ENCODE data around the gene NKAPD1. TPM values are rescaled to one million over a fixed set of nuclear protein-coding genes. Genes with fewer than 3 reads are reported as not detected.

NKAPD1 gene
- total and polyA plus RNA-seq, 2 donors (not counting 1 experiment from before 2014, with no cell fraction given): 4.5 to 22.8 TPM

- no peak for TF ChIP-seq EZH2 (IDR thresholded peaks at IDR 0.05; ENCODE audit: borderline replicate concordance, insufficient read depth, low read depth, low read length, poor library complexity, severe bottlenecking)
- no peak for TF ChIP-seq CTCF (IDR thresholded peaks at IDR 0.05)
- Histone ChIP-seq H3K79me2 (ENCODE audit: control insufficient read depth, insufficient read depth, low read length) (no peaks in the 10 kb centered on the region), H3K4me1 (ENCODE audit: control insufficient read depth in 2 of 2, insufficient read depth in 2 of 2, low read length in 2 of 2) (no peaks in the 10 kb centered on the region), H2AFZ (ENCODE audit: insufficient read depth, low read depth, low read length, poor library complexity, severe bottlenecking) (no peak overlapping the region), H4K20me1 (ENCODE audit: control insufficient read depth, insufficient read depth, low read length, poor library complexity, severe bottlenecking) (no peaks in the 10 kb centered on the region), H3K27ac (ENCODE audit: low read length in 2 of 2) (no peak overlapping the region), H3K9me3 (ENCODE audit: control extremely low read depth in 1 of 3, control insufficient read depth in 2 of 3, insufficient read depth in 1 of 3, low read length in 2 of 3) (no peaks in the 10 kb centered on the region), H3K27me3 (replicated peaks in 1 of 4; ENCODE audit: control extremely low read depth in 1 of 4, control insufficient read depth in 3 of 4, insufficient read depth in 4 of 4, low read length in 3 of 4) (no peaks in the 10 kb centered on the region), H3K4me2 (replicated peaks; ENCODE audit: low read depth, low read length, poor library complexity, severe bottlenecking) (no peak overlapping the region), H3K9ac (ENCODE audit: low read length) (no peak overlapping the region), H3K4me3 (ENCODE audit: control extremely low read depth in 1 of 5, extremely low read depth in 1 of 5, insufficient read depth in 1 of 5, low read depth in 2 of 5, low read length in 4 of 5) (no peak overlapping the region), H3K36me3 (replicated peaks in 1 of 2; ENCODE audit: control extremely low read depth in 1 of 2, control insufficient read depth in 1 of 2, extremely low read depth in 1 of 2, insufficient read depth in 2 of 2, low read length in 1 of 2) (no peaks in the 10 kb centered on the region)
- Mint-ChIP-seq H3K27ac (no peak overlapping the region), H3K9me3 (ENCODE audit: insufficient read depth) (no peaks in the 10 kb centered on the region), H3K4me1 (no peaks in the 10 kb centered on the region), H3K27me3 (no peaks in the 10 kb centered on the region), H3K4me3 (no peak overlapping the region)
- CTCF ChIA-PET: interaction anchor here (1.0 to 4.6 kb wide), 17 partner anchors 10 to 188 kb away, joined by 3 to 55 read pairs (median 4); no protein-coding TSS in a partner anchor
- POLR2A ChIA-PET: no interaction called here
- no peak for ATAC-seq (ENCODE audit: low read depth)
- 100% methylated on average over 1 of the region's 2 CpGs for WGBS (ENCODE audit: insufficient coverage)
- DNase-seq: no peak
- intact Hi-C loops (cut with micrococcal nuclease): loop anchor here (5.0 kb wide), 1 partner anchor 103 kb away; no protein-coding TSS in a partner anchor
Observed at GRCh38 chr11:112114460-112114859, 40.4 kb downstream of the NKAPD1 start.

GRCh38 chr11:112115386-112115785, 41.3 kb downstream of the NKAPD1 start:
- WGBS (ENCODE audit: insufficient coverage): 63% methylated on average over 3 of the region's 5 CpGs
- Histone ChIP-seq H3K79me2 (ENCODE audit: control insufficient read depth, insufficient read depth, low read length) (no peaks in the 10 kb centered on the region), H3K4me3 (ENCODE audit: control extremely low read depth in 1 of 5, extremely low read depth in 1 of 5, insufficient read depth in 1 of 5, low read depth in 2 of 5, low read length in 4 of 5) (no peak overlapping the region), H3K4me2 (replicated peaks; ENCODE audit: low read depth, low read length, poor library complexity, severe bottlenecking) (no peak overlapping the region), H3K27ac (ENCODE audit: low read length in 2 of 2) (no peak overlapping the region), H3K27me3 (replicated peaks in 1 of 4; ENCODE audit: control extremely low read depth in 1 of 4, control insufficient read depth in 3 of 4, insufficient read depth in 4 of 4, low read length in 3 of 4) (no peaks in the 10 kb centered on the region), H3K4me1 (ENCODE audit: control insufficient read depth in 2 of 2, insufficient read depth in 2 of 2, low read length in 2 of 2) (peaks cover 0 to 3% of the 10 kb centered on the region in 2 donors), H4K20me1 (ENCODE audit: control insufficient read depth, insufficient read depth, low read length, poor library complexity, severe bottlenecking) (no peaks in the 10 kb centered on the region), H3K9me3 (ENCODE audit: control extremely low read depth in 1 of 3, control insufficient read depth in 2 of 3, insufficient read depth in 1 of 3, low read length in 2 of 3) (no peaks in the 10 kb centered on the region), H2AFZ (ENCODE audit: insufficient read depth, low read depth, low read length, poor library complexity, severe bottlenecking) (no peak overlapping the region), H3K36me3 (replicated peaks in 1 of 2; ENCODE audit: control extremely low read depth in 1 of 2, control insufficient read depth in 1 of 2, extremely low read depth in 1 of 2, insufficient read depth in 2 of 2, low read length in 1 of 2) (no peaks in the 10 kb centered on the region), H3K9ac (ENCODE audit: low read length) (no peak overlapping the region)
- Mint-ChIP-seq H3K27me3 (no peaks in the 10 kb centered on the region), H3K4me1 (peaks cover 4% of the 10 kb centered on the region), H3K27ac (no peak overlapping the region), H3K9me3 (ENCODE audit: insufficient read depth) (no peaks in the 10 kb centered on the region), H3K4me3 (no peak overlapping the region)
- POLR2A ChIA-PET: no interaction called here
- TF ChIP-seq CTCF (IDR thresholded peaks at IDR 0.05): no peak
- TF ChIP-seq EZH2 (IDR thresholded peaks at IDR 0.05; ENCODE audit: borderline replicate concordance, insufficient read depth, low read depth, low read length, poor library complexity, severe bottlenecking): no peak
- CTCF ChIA-PET: interaction anchor here (1.6 to 4.6 kb wide), 2 partner anchors 12 to 166 kb away, joined by 4 to 55 read pairs; no protein-coding TSS in a partner anchor
- no peak for DNase-seq
- ATAC-seq (ENCODE audit: low read depth): no peak
- intact Hi-C loops (cut with micrococcal nuclease): no loop called here
